ENCODE data around the gene SRP68. TPM values are rescaled to one million over a fixed set of nuclear protein-coding genes. Genes with fewer than 3 reads are reported as not detected.

Gene SRP68
- total RNA-seq, 2 donors from 2014 or later: 73.9 to 78.0 TPM

DNA sequence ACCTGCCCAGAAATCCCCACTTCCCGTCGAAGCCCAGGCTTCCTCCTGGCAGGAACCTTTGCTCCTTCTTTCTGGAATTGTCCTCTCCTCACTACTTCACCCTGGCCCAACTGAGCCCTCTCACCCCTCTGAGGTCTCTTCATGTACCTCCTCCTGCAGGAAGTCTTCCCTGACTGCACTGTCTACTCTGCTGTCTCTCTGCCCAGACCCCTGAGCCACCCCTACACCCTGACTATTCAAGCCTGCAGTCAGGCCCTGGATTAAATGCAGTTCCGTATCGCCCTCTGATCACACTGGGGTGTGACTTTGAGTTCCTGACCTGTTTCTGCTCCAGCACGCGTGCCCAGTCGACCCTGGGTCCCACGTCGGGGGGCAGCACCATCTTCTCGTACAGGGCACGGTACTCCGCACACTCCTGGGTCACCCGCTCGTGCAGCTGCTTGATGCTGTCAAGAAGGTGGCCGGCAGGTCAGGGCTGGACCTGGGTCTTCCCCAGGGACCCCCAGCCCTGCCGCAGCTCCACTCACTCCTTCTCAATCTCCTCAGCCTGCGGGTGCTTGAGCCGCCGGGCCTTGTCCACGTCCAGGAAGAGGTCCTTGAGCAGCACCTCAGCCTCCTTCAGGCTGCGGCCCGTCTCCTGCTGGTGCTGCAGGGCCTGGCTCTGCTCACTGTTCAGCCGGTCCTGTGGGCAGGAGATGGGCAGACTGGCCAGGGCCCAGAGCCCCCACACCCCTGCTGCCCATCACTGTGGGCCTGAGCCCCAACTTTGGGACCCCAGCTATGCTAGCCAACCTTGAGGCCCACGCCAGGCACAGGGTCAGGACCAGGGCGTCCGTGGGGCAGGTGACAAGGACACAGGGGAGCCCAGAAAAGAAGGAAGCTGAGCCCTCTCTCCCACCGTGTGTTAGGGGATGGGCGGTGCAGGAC lies 49.1 kb downstream of the SRP68 start:
- H3K9me3 Mint-ChIP-seq: no peaks in the 10 kb centered on the region
- Histone ChIP-seq H3K9me3 (ENCODE audit: control insufficient read depth, low read length) (no peaks in the 10 kb centered on the region), H3K4me3 (ENCODE audit: low read length) (no peak overlapping the region), H3K9ac (ENCODE audit: extremely low read depth, low read length, poor library complexity, severe bottlenecking) (no peak overlapping the region), H3K27ac (ENCODE audit: low read depth, low read length) (no peak overlapping the region), H3K4me1 (ENCODE audit: control insufficient read depth, insufficient read depth, low read length) (no peaks in the 10 kb centered on the region), H3K27me3 (ENCODE audit: control insufficient read depth, insufficient read depth, low read length, poor library complexity, severe bottlenecking) (no peaks in the 10 kb centered on the region), H3K36me3 (ENCODE audit: control insufficient read depth, insufficient read depth, low read length) (no peaks in the 10 kb centered on the region)
- TF ChIP-seq, protein P1, sequence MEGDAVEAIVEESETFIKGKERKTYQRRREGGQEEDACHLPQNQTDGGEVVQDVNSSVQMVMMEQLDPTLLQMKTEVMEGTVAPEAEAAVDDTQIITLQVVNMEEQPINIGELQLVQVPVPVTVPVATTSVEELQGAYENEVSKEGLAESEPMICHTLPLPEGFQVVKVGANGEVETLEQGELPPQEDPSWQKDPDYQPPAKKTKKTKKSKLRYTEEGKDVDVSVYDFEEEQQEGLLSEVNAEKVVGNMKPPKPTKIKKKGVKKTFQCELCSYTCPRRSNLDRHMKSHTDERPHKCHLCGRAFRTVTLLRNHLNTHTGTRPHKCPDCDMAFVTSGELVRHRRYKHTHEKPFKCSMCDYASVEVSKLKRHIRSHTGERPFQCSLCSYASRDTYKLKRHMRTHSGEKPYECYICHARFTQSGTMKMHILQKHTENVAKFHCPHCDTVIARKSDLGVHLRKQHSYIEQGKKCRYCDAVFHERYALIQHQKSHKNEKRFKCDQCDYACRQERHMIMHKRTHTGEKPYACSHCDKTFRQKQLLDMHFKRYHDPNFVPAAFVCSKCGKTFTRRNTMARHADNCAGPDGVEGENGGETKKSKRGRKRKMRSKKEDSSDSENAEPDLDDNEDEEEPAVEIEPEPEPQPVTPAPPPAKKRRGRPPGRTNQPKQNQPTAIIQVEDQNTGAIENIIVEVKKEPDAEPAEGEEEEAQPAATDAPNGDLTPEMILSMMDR (conservative IDR thresholded peaks at IDR 0.05): no peak
- no peak for DNase-seq
- peaks cover 5% of the 10 kb centered on the region for H3K27me3 Mint-ChIP-seq (ENCODE audit: insufficient read depth)
- no peaks in the 10 kb centered on the region for H3K36me3 Mint-ChIP-seq (ENCODE audit: low read depth)
- 91 to 96% methylated on average over 21 to 26 of the region's 28 CpGs for WGBS, 2 experiments (ENCODE audit: insufficient coverage in 1 of 2, insufficient read length in 1 of 2)
- peaks cover 4% of the 10 kb centered on the region for H3K4me1 Mint-ChIP-seq
- H3K4me3 Mint-ChIP-seq: no peak overlapping the region
- H3K27ac Mint-ChIP-seq: no peak overlapping the region

DNA sequence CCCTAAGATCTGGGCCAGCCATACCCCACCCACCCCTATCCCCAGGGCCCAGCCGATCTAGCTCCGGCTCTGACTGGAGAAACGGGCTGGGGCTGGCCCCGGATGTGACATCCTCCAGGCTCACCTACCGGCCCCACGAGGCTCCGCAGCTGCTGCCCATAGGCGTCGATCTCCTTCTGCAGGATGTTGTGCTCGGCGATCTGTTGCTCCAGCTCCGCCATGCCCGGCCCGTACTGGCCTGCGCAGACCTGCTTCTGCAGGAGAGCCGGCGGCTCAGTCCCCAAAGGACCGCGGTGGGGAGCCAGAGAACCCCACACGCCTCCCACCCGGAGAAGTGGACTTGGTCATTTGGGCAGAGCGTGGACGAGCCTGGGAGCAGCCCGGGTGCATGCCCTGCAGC lies 50.0 kb downstream of the SRP68 start:
- Histone ChIP-seq H3K4me3 (ENCODE audit: low read length) (no peak overlapping the region), H3K9me3 (ENCODE audit: control insufficient read depth, low read length) (no peaks in the 10 kb centered on the region), H3K9ac (ENCODE audit: extremely low read depth, low read length, poor library complexity, severe bottlenecking) (no peak overlapping the region), H3K4me1 (ENCODE audit: control insufficient read depth, insufficient read depth, low read length) (no peaks in the 10 kb centered on the region), H3K27me3 (ENCODE audit: control insufficient read depth, insufficient read depth, low read length, poor library complexity, severe bottlenecking) (no peaks in the 10 kb centered on the region), H3K27ac (ENCODE audit: low read depth, low read length) (no peak overlapping the region), H3K36me3 (ENCODE audit: control insufficient read depth, insufficient read depth, low read length) (no peaks in the 10 kb centered on the region)
- peaks cover under 1% of the 10 kb centered on the region for H3K4me1 Mint-ChIP-seq
- no peaks in the 10 kb centered on the region for H3K9me3 Mint-ChIP-seq
- H3K27me3 Mint-ChIP-seq (ENCODE audit: insufficient read depth): peaks cover 6% of the 10 kb centered on the region
- TF ChIP-seq, protein P1 (conservative IDR thresholded peaks at IDR 0.05): no peak
- H3K27ac Mint-ChIP-seq: no peak overlapping the region
- H3K4me3 Mint-ChIP-seq: no peak overlapping the region
- H3K36me3 Mint-ChIP-seq (ENCODE audit: low read depth): no peaks in the 10 kb centered on the region
- no peak for DNase-seq
- 90 to 91% methylated on average over 22 to 24 of the region's 24 CpGs for WGBS, 2 experiments (ENCODE audit: insufficient coverage in 1 of 2, insufficient read length in 1 of 2)

DNA sequence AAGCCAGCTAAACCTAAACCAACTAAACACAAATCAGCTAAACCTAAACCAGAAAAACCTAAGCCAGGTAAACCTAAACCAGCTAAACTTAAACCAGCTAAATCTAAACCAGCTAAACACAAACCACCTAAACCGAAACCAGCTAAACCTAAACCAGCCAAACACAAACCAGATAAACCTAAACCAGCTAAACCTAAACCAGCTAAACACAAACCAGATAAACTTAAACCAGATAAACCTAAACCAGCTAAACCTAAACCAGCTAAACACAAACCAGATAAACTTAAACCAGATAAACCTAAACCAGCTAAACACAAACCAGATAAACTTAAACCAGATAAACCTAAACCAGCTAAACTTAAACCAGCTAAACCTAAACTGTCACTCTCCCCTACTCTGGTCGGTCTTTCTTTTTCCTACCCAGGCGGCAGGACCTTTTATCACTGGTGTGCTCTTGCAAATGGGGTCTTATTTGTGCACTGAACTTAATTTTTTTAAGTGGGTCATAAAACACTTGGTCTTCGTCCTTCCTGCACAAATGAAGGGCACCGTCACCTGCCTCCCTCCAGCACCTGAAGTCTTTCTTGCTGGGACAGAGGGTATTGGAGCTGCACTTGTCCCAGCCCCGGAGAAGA lies 52.4 kb downstream of the SRP68 start:
- no peaks in the 10 kb centered on the region for H3K9me3 Mint-ChIP-seq
- Histone ChIP-seq H3K9ac (ENCODE audit: extremely low read depth, low read length, poor library complexity, severe bottlenecking) (no peak overlapping the region), H3K4me3 (ENCODE audit: low read length) (no peak overlapping the region), H3K36me3 (ENCODE audit: control insufficient read depth, insufficient read depth, low read length) (no peaks in the 10 kb centered on the region), H3K27me3 (ENCODE audit: control insufficient read depth, insufficient read depth, low read length, poor library complexity, severe bottlenecking) (no peaks in the 10 kb centered on the region), H3K4me1 (ENCODE audit: control insufficient read depth, insufficient read depth, low read length) (no peaks in the 10 kb centered on the region), H3K27ac (ENCODE audit: low read depth, low read length) (no peak overlapping the region), H3K9me3 (ENCODE audit: control insufficient read depth, low read length) (no peaks in the 10 kb centered on the region)
- TF ChIP-seq, protein P1 (conservative IDR thresholded peaks at IDR 0.05): no peak
- peaks cover 12% of the 10 kb centered on the region for H3K27me3 Mint-ChIP-seq (ENCODE audit: insufficient read depth)
- H3K4me1 Mint-ChIP-seq: no peaks in the 10 kb centered on the region
- 82 to 92% methylated on average over 2 to 6 of the region's 6 CpGs for WGBS, 2 experiments (ENCODE audit: insufficient coverage in 1 of 2, insufficient read length in 1 of 2)
- H3K4me3 Mint-ChIP-seq: no peak overlapping the region
- no peak for DNase-seq
- H3K36me3 Mint-ChIP-seq (ENCODE audit: low read depth): no peaks in the 10 kb centered on the region
- no peak overlapping the region for H3K27ac Mint-ChIP-seq

Measured in endodermal cell (in vitro differentiated cells).